Osteoblast (primary cell): ENCODE results near the gene CFAP92. TPM values are rescaled to one million over a fixed set of nuclear protein-coding genes. Genes with fewer than 3 reads are reported as not detected.

Experiments used
- DNase-seq: peaks from one replicate; pipeline ENCODE4 v3.0.0; 2011; ENCODE audit warnings: low spot score, mixed read lengths; ENCODE audit not compliant: insufficient read length; ENCODE audit errors: missing footprints
- H2AFZ ChIP-seq: 2 replicates; pipeline ENCODE4 v1.6.0; 2011; ENCODE audit warnings: mild to moderate bottlenecking, low read length
- H3K27ac ChIP-seq: 2 replicates; pipeline ENCODE4 v1.5.1; 2011; ENCODE audit warnings: mild to moderate bottlenecking, low read depth, low read length, moderate library complexity
- H3K27me3 ChIP-seq: 2 replicates; pipeline ENCODE4 v1.6.0; 2012; ENCODE audit warnings: mild to moderate bottlenecking, control low read depth, inconsistent platforms, low read length, moderate library complexity; ENCODE audit not compliant: insufficient read depth
- H3K36me3 ChIP-seq: 2 replicates; pipeline ENCODE4 v1.5.1; 2011; ENCODE audit warnings: mild to moderate bottlenecking, low read length, control low read depth, moderate library complexity; ENCODE audit not compliant: insufficient read depth
- H3K4me1 ChIP-seq: 2 replicates; pipeline ENCODE4 v1.5.1; 2011; ENCODE audit warnings: mild to moderate bottlenecking, low read length, control low read depth, moderate library complexity; ENCODE audit not compliant: insufficient read depth
- H3K4me2 ChIP-seq: 2 replicates; pipeline ENCODE4 v1.6.0; 2011; ENCODE audit warnings: mild to moderate bottlenecking, low read length; ENCODE audit not compliant: insufficient read depth
- H3K4me3 ChIP-seq: fragments of 200-600 bp; sonication (generic); 3 replicates; pipeline ENCODE4 v1.5.1; 2012; ENCODE audit warnings: mild to moderate bottlenecking, low read length, inconsistent platforms; ENCODE audit not compliant: insufficient read depth
- H3K79me2 ChIP-seq: 2 replicates; pipeline ENCODE4 v1.6.0; 2012; ENCODE audit warnings: mild to moderate bottlenecking, low read length, control low read depth, inconsistent platforms; ENCODE audit not compliant: insufficient read depth
- H3K9me3 ChIP-seq: 2 replicates; pipeline ENCODE4 v1.5.1; 2011; ENCODE audit warnings: low read depth, low read length, control low read depth
- H4K20me1 ChIP-seq: 2 replicates; pipeline ENCODE4 v1.6.0; 2012; ENCODE audit warnings: mild to moderate bottlenecking, low read length, control low read depth; ENCODE audit not compliant: insufficient read depth
- CTCF ChIP-seq: IDR thresholded peaks from 2 replicates; pipeline ENCODE4 v1.5.1; 2011; ENCODE audit warnings: mild to moderate bottlenecking, low read depth, low read length, moderate library complexity; ENCODE audit errors: extremely low read depth
- total RNA-seq: library from RNA; depleted of rRNA; stranded (reverse); fragments of >200 nt; gene quantifications from 2 replicates; pipeline ENCODE4 v1.2.3, GENCODE V29; 2012

The CFAP92 gene
- total RNA-seq, 1 donor: not detected

- Histone ChIP-seq H3K27ac (no peak overlapping the region), H3K27me3 (no peaks in the 10 kb centered on the region), H4K20me1 (no peaks in the 10 kb centered on the region), H3K9me3 (no peaks in the 10 kb centered on the region), H3K4me3 (no peak overlapping the region), H3K4me2 (no peak overlapping the region), H2AFZ (no peak overlapping the region), H3K79me2 (no peaks in the 10 kb centered on the region), H3K4me1 (no peaks in the 10 kb centered on the region), H3K36me3 (no peaks in the 10 kb centered on the region)
- peak; percentile 71 for DNase-seq
- no peak for TF ChIP-seq CTCF
Observed at GRCh38 chr3:129033151-129033550, 39.3 kb upstream of the CFAP92 start.

- peak; percentile 41 for DNase-seq
- Histone ChIP-seq H3K4me3 (no peak overlapping the region), H3K9me3 (no peaks in the 10 kb centered on the region), H3K4me2 (no peak overlapping the region), H2AFZ (no peak overlapping the region), H3K36me3 (no peaks in the 10 kb centered on the region), H4K20me1 (no peaks in the 10 kb centered on the region), H3K27ac (no peak overlapping the region), H3K27me3 (no peaks in the 10 kb centered on the region), H3K4me1 (no peaks in the 10 kb centered on the region), H3K79me2 (no peaks in the 10 kb centered on the region)
- TF ChIP-seq CTCF: no peak
Observed at GRCh38 chr3:129032716-129033115, 38.8 kb upstream of the CFAP92 start.

- Histone ChIP-seq H3K79me2 (no peaks in the 10 kb centered on the region), H3K27ac (no peak overlapping the region)
Observed at GRCh38 chr3:129031476-129032215, 37.8 kb upstream of the CFAP92 start.

More at GRCh38 chr3:129031476-129032215, 37.8 kb upstream of the CFAP92 start:
- Histone ChIP-seq H4K20me1 (no peaks in the 10 kb centered on the region), H3K36me3 (no peaks in the 10 kb centered on the region), H3K4me1 (no peaks in the 10 kb centered on the region), H3K27me3 (peaks cover 10% of the 10 kb centered on the region), H2AFZ (no peak overlapping the region), H3K4me2 (no peak overlapping the region), H3K4me3 (no peak overlapping the region), H3K9me3 (no peaks in the 10 kb centered on the region)
- peak; percentile 47 for DNase-seq
- TF ChIP-seq CTCF: no peak
